GM23248 (cell line): ENCODE measurements around the gene TFB2M. TPM values are rescaled to one million over a fixed set of nuclear protein-coding genes. Genes with fewer than 3 reads are reported as not detected.

Experiments used
- DNase-seq: peaks from one replicate; pipeline ENCODE4 v3.0.0-alpha.2; 2015
- H2AFZ ChIP-seq: fragments of 200-600 bp; sonication (generic); 2 replicates; pipeline ENCODE4 v1.6.1; 2016; ENCODE audit warnings: antibody characterized with exemption
- H3F3A ChIP-seq: fragments of 200-600 bp; sonication (generic); 2 replicates; pipeline ENCODE4 v1.6.1; 2016; ENCODE audit warnings: mild to moderate bottlenecking, antibody characterized with exemption, mixed run types; ENCODE audit not compliant: insufficient read depth
- H3K27ac ChIP-seq: fragments of 200-600 bp; sonication (generic); 2 replicates; pipeline ENCODE4 v1.5.1; 2016; ENCODE audit warnings: mild to moderate bottlenecking
- H3K27me3 ChIP-seq: fragments of 200-600 bp; sonication (generic); replicated peaks from 2 replicates; pipeline ENCODE4 v1.6.1; 2016; ENCODE audit warnings: mild to moderate bottlenecking; ENCODE audit not compliant: insufficient read depth
- H3K36me3 ChIP-seq: fragments of 200-600 bp; sonication (generic); 2 replicates; pipeline ENCODE4 v1.6.1; 2016; ENCODE audit warnings: low read depth, mild to moderate bottlenecking
- H3K4me1 ChIP-seq: fragments of 200-600 bp; sonication (generic); 2 replicates; pipeline ENCODE4 v1.6.1; 2016; ENCODE audit warnings: mild to moderate bottlenecking; ENCODE audit not compliant: insufficient read depth
- H3K4me2 ChIP-seq: fragments of 200-600 bp; sonication (generic); one replicate; pipeline ENCODE4 v1.6.1; 2016; ENCODE audit warnings: mild to moderate bottlenecking; ENCODE audit not compliant: unreplicated experiment
- H3K4me3 ChIP-seq: fragments of 200-600 bp; sonication (generic); 2 replicates; pipeline ENCODE4 v1.5.1; 2016; ENCODE audit warnings: mild to moderate bottlenecking
- H3K79me2 ChIP-seq: fragments of 200-600 bp; sonication (generic); 2 replicates; pipeline ENCODE4 v1.6.1; 2016; ENCODE audit warnings: mild to moderate bottlenecking; ENCODE audit not compliant: insufficient read depth
- H3K9ac ChIP-seq: fragments of 200-600 bp; sonication (generic); 2 replicates; pipeline ENCODE4 v1.6.1; 2016; ENCODE audit warnings: mild to moderate bottlenecking
- H3K9me2 ChIP-seq: fragments of 200-600 bp; sonication (generic); 2 replicates; pipeline ENCODE4 v1.6.1; 2016; ENCODE audit warnings: mixed run types, mild to moderate bottlenecking, moderate library complexity; ENCODE audit not compliant: insufficient read depth
- H3K9me3 ChIP-seq: fragments of 200-600 bp; sonication (generic); one replicate; pipeline ENCODE4 v1.6.1; 2017; ENCODE audit warnings: low read depth
- H4K20me1 ChIP-seq: fragments of 200-600 bp; sonication (generic); 2 replicates; pipeline ENCODE4 v1.6.0; 2016; ENCODE audit not compliant: insufficient read depth
- EZH2 ChIP-seq: fragments of 200-600 bp; sonication (generic); IDR thresholded peaks from 2 replicates; pipeline ENCODE4 v1.6.1; 2018; ENCODE audit warnings: antibody characterized with exemption, mild to moderate bottlenecking; ENCODE audit not compliant: insufficient read depth, poor library complexity, severe bottlenecking
- WGBS, 2 experiments: methylation state at CpG; one replicate each; pipeline ENCODE4 v1.1.6; 2015 to 2017; ENCODE audit warnings: low lambda C conversion rate in 2 of 2, low coverage in 1 of 2; ENCODE audit errors: missing lambda C conversion rate in 2 of 2; 5-methylcytosine and 5-hydroxymethylcytosine counted together
- in situ Hi-C: fragments of 300-500 bp; cut with MboI; formaldehyde crosslinking; loops from 2 replicates; pipeline ENCODE4 v1.15.0; 2020
- polyA plus RNA-seq: library from polyadenylated mRNA; unstranded; fragments of >200 nt; fragmentation: Nextera tagmentation; extraction: Ambion mirVana; gene quantifications from 2 replicates; pipeline ENCODE4 v1.2.1, GENCODE V29; 2016
- small RNA-seq: library from RNA; depleted of rRNA; stranded (forward); fragments of <200 nt; gene quantifications from one replicate; pipeline ENCODE3, GENCODE V24; 2014; ENCODE audit warnings: low read depth, low replicate concordance
- total RNA-seq: library from RNA; depleted of rRNA; stranded (reverse); fragments of >200 nt; shearing (Covaris generic); gene quantifications from 2 replicates; pipeline ENCODE4 v1.2.3, GENCODE V29; 2014; rRNA removed

The TFB2M gene
- total and polyA plus RNA-seq, 2 experiments from 2014 or later: 20.6 to 32.0 TPM

GRCh38 chr1:246491551-246492053, 74.5 kb downstream of the TFB2M start:
- no peaks in the 10 kb centered on the region for H4K20me1 ChIP-seq
- no peaks in the 10 kb centered on the region for H3F3A ChIP-seq
- no peaks in the 10 kb centered on the region for H3K9me3 ChIP-seq
- H3K4me3 ChIP-seq: no peak overlapping the region
- H3K36me3 ChIP-seq: no peaks in the 10 kb centered on the region
- 91 to 95% methylated on average over 7 of the region's 7 CpGs for WGBS, 2 experiments
- no peak overlapping the region for H2AFZ ChIP-seq
- in situ Hi-C loops: no loop called here
- H3K79me2 ChIP-seq: peaks cover 37% of the 10 kb centered on the region
- DNase-seq: no peak
- no peaks in the 10 kb centered on the region for H3K4me1 ChIP-seq
- no peak for TF ChIP-seq EZH2
- no peak overlapping the region for H3K27ac ChIP-seq
- H3K4me2 ChIP-seq: no peak overlapping the region
- no peaks in the 10 kb centered on the region for H3K9me2 ChIP-seq
- no peak overlapping the region for H3K9ac ChIP-seq
- H3K27me3 ChIP-seq: no peaks in the 10 kb centered on the region

Small RNAs within 50 kb of the gene (small RNA-seq; reads per million reads assigned to genes)
- not detected for gene AL356583.2

Other genes starting within 250 kb of the TFB2M start
- gene SMYD3, start 59.0 kb downstream of the TFB2M start, total RNA-seq: 32.1 and 39.1 TPM in 2 replicates
- gene SMYD3, start 59.0 kb downstream of the TFB2M start, polyA plus RNA-seq: 39.1 and 44.8 TPM in 2 replicates
- 41.7 and 44.5 TPM in 2 replicates for gene CNST, start 195 bp upstream of the TFB2M start, total RNA-seq
- gene CNST, start 195 bp upstream of the TFB2M start, polyA plus RNA-seq: 33.5 and 35.0 TPM in 2 replicates
- gene SCCPDH, start 158.1 kb upstream of the TFB2M start, total RNA-seq: 26.4 and 36.3 TPM in 2 replicates
- 37.5 and 40.3 TPM in 2 replicates for gene SCCPDH, start 158.1 kb upstream of the TFB2M start, polyA plus RNA-seq